ENCODE data around the gene ARID1A.
"Not testable (repeated sequence)": the region's sequence is repeated elsewhere in the genome, so short reads cannot be mapped to it uniquely, and the experiment has no call there.

ARID1A gene

GRCh38 chr1:26695356-26696118 is at the start of gene ARID1A:
ARID1A (plus strand) TSS chr1:26696015; CDS start chr1:26696404, 389 bp downstream.
- DNase-seq: peak; percentile 97

- no peak for DNase-seq
Measured at GRCh38 chr1:26664802-26665201, 31.0 kb upstream of the ARID1A start.

DNA sequence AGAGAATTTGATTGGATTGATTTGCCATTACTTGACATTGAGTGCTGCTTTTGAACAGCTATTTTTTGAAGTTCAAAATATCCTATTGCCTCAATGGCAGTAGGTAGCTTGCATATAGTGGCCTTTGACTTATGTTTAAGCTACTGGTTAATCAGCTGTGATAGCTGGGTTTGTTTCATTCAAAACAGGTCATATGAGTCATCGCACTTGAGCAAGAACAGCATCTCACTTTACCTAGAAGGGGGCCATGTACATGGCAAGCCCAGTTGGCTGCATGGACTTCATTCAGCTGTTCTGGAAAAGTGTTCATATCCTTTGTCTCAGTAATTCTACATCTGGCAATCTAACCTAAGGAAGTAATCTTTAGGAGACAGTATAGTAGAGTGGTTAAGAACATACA is 29.0 kb upstream of the ARID1A start:
- DNase-seq: no peak

DNA sequence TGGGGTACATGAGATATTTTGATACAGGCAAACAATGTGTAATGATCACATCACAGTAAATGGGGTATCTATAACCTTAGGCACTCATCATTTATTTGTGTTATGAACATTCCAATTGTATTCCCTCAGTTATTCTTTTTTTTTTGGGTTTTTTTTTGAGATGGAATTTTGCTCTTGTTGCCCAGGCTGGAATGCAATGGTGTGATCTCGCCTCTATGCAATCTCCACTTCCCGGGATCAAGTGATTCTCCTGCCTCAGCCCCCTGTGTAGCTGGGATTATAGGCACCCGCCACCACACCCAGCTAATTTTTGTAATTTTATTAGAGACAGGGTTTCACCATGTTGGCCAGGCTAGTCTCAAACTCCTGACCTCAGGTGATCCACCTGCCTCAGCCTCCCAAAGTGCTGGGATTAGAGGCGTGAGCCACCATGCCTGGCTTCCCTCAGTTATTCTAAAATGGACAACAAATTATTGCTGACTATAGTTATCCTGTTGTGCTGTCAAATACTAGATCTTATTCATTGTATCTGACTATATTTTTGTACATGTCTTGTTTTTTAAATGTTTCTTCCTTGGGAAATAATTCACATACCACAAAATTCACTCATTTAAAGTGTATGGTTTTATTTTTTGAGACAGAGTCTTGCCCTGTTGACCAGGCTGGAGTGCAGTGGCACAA is 27.6 kb upstream of the ARID1A start:
- DNase-seq: not testable (repeated sequence)

- DNase-seq: peak; percentile 94
Measured at GRCh38 chr1:26677306-26678115, 18.3 kb upstream of the ARID1A start.

- DNase-seq: no peak
Measured at GRCh38 chr1:26684763-26685508, 10.9 kb upstream of the ARID1A start.

GRCh38 chr1:26686795-26687194 is 9.0 kb upstream of the ARID1A start:
- DNase-seq: peak; percentile 66

GRCh38 chr1:26689504-26689903 is 6.3 kb upstream of the ARID1A start:
- no peak for DNase-seq

DNA sequence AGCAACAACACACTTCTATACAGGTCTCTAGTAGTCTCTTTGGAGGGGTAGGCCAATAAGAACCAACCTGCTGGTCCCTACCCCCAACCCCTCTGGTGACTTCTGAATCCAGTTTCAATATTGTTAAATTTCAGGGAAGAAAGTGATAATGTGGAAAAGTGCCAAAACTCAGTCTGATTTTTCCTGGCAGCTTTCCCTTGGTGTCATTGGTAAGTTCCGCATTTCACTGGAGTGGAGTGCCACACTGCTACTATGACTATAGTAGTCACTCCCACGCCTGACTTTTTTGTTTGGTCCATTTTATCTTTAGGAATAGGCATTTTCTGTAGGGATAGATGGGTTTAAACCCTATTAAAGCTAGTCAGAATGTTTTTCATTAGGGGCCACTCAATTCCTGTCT is 5.7 kb upstream of the ARID1A start:
- DNase-seq: peak; percentile 92

GRCh38 chr1:26690576-26691031 is 5.2 kb upstream of the ARID1A start:
- peak; percentile 82 for DNase-seq

DNA sequence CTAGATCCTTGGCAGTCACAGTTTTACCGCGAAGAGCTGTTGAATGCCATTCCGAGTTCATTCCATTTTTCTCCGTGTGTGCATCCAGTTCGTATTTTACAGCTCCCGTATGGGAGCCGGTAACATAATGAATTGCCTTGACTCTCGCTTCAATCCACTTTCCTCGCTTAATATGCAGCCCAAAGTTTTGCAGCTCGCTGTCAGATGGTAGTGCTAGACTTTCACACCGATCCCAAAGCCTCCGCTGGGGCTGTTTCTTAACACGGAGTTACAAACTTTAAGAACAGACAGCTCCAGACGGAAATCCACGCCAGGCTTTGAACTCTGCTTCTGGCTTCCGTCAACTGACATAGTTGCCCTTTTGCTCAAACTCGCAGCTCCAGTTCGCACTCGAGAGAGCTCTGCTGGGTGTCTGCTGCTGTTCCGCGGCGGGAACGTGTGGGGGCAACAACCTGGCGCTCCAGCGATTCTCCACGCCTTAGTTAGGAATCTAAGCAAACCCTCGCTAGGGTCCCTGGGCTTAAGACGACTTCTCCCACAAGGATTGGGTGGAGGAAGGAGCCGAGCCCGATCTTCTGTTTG is 3.5 kb upstream of the ARID1A start:
- DNase-seq: peak; percentile 99

- DNase-seq: peak; percentile 99
Measured at GRCh38 chr1:26692793-26693490, 2.9 kb upstream of the ARID1A start.

- DNase-seq: peak; percentile 71
Measured at GRCh38 chr1:26693599-26694572, 1.9 kb upstream of the ARID1A start.

- DNase-seq: no peak
Measured at GRCh38 chr1:26694638-26695355, 1.0 kb upstream of the ARID1A start.

DNA sequence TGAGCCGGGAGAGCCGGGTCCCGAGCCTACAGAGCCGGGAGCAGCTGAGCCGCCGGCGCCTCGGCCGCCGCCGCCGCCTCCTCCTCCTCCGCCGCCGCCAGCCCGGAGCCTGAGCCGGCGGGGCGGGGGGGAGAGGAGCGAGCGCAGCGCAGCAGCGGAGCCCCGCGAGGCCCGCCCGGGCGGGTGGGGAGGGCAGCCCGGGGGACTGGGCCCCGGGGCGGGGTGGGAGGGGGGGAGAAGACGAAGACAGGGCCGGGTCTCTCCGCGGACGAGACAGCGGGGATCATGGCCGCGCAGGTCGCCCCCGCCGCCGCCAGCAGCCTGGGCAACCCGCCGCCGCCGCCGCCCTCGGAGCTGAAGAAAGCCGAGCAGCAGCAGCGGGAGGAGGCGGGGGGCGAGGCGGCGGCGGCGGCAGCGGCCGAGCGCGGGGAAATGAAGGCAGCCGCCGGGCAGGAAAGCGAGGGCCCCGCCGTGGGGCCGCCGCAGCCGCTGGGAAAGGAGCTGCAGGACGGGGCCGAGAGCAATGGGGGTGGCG is 371 bp downstream of the ARID1A start:
- DNase-seq: no peak

- peak; percentile 59 for DNase-seq
Measured at GRCh38 chr1:26696654-26697430, 1.0 kb downstream of the ARID1A start.

GRCh38 chr1:26697431-26697977 is 1.7 kb downstream of the ARID1A start:
- peak; percentile 59 for DNase-seq

Measured in OCI-M1 (cell line).